ENCODE measurements around the gene VWA5B2. TPM values are rescaled to one million over a fixed set of nuclear protein-coding genes. Genes with fewer than 3 reads are reported as not detected.
"Not testable (repeated sequence)": the region's sequence is repeated elsewhere in the genome, so short reads cannot be mapped to it uniquely, and the experiment has no call there.

The VWA5B2 gene
- polyA plus RNA-seq, 4 donors: 0.80 to 2.5 (median 1.4) TPM

DNA sequence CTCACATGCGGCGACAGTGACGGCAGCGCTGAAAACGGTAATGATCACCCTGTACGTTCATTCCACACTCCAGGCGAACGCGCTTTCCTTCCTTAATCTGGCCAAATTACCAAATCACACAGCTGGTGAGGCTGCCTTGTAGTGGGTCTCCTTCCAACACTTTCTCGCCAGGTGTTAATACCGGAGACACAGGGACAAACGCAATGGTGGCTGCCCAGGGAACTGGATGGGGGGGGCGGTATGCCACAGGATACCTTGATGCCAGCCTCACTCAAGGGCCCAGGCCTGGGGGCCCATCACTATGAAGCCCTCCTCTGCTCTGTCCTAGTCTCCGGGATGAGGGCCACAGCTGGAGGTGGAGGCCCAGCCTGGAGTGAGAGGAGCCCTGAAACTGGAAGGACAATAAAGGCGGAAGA, 33.4 kb downstream of the VWA5B2 start:
- no peak for DNase-seq (ENCODE audit: low read depth in 4 of 4, low spot score in 3 of 4)

DNA sequence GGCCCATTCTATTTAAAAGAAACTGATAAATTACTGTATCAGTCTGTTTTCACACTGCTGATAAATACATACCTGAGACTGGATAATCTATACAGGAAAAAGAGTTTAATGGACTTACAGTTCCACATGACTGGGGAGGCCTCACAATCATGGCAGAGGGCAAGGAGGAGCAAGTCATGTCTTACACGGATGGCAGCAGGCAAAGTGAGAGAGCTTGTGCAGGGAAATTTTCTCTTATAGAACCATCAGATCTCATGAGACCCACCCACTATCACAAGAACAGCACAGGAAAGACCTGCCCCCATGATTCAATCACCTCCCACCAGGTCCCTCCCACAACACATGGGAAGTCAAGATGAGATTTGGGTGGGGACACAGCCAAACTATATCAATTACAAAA, 37.9 kb downstream of the VWA5B2 start:
- not testable (repeated sequence) for DNase-seq (ENCODE audit: low read depth in 4 of 4, low spot score in 3 of 4)

DNA sequence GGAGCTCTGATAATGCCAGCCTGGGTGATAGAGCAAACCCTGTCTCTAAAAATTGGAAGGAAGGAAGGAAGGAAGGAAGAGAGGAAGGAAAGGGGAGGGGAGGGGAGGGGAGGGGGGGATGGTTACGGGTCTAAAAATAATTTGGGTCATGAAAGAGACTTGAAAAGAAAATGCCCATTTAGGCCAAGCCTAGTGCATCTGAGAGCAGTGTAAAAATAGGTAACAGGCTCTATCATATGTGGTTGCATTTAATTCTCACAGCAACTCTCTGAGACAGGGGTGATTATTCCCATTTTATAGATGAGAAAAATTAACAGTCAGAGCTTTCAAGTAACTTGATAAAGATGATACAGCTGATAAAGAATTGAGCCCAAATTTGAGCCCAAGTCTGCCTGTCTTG, 42.9 kb downstream of the VWA5B2 start:
- no peak for DNase-seq (ENCODE audit: low read depth in 4 of 4, low spot score in 3 of 4)

DNA sequence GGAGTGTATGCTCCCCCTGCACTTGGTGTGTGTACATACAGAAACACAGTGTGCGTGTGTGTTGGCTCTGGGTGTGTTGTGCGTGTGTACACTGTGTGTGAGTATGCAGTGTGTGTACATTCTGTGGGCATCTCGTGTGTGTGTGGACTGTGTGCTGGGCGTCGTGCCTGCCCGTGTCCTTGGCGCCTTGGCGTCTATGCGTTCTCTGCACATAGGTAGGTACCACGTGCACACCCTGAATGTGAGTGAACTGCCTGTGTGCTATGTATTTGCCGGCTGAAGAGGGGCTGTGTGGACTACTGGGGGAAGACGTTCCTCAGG, 46.0 kb downstream of the VWA5B2 start:
- DNase-seq (ENCODE audit: low read depth in 4 of 4, low spot score in 3 of 4): no peak

DNA sequence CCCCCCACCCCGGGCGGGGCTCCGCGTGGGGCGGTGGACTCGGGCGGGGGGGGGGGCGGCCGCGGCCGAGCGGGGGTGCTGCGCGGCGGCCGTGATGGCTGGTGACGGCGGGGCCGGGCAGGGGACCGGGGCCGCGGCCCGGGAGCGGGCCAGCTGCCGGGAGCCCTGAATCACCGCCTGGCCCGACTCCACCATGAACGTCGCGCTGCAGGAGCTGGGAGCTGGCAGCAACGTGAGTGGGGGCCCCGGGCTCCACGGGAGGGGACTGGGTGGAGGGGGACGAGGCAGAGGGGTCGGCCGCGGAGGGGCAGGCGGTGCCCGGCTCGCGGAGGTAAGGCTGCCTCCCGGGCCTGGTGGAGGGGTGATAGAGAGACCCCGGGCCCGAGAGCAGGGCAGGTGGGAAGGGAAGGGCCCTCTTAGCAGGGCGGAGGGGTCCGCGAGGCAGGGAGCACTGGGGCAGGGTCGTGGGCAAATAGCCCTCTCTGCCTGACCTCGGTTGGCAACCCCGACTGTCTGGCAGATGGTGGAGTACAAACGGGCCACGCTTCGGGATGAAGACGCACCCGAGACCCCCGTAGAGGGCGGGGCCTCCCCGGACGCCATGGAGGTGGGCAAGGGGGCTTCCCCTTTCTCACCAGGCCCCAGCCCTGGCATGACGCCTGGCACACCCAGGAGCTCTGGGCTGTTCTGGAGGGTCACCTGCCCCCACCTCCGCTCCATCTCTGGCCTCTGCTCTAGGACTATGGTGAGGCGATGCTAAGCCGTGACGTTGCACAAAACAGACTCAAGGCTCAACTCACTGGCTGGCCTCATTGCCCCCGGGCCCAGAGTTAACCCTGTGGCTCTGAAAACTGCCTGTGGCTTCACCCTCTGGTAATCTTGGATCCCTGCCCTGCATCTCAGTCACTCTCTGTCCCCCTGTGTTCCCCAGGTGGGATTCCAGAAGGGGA, 46.9 kb downstream of the VWA5B2 start, which contains the start of gene ECE2:
TSS of gene ECE2 (plus strand) at position 62 of the 950 bp plus-strand sequence. CDS start at position 194, 132 bp downstream.
- no peak for DNase-seq (ENCODE audit: low read depth in 4 of 4, low spot score in 3 of 4)

DNA sequence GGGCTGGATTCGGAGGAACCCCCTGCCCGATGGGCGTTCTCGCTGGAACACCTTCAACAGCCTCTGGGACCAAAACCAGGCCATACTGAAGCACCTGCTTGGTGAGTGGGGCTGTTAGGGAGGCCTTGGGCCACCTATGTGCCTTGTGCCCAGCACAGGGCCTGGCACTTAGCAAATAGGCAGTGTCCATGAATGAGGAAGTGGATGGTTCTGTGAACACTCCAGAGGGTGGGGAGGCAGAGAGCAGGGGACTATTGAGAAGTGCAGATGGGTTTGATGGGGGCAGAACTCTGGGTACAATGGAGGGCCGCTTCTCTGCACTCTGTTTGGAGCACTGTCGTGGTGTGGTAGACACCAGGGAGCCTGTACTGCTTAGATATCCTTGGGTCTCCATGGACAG, 48.0 kb downstream of the VWA5B2 start:
- no peak for DNase-seq (ENCODE audit: low read depth in 4 of 4, low spot score in 3 of 4)

DNA sequence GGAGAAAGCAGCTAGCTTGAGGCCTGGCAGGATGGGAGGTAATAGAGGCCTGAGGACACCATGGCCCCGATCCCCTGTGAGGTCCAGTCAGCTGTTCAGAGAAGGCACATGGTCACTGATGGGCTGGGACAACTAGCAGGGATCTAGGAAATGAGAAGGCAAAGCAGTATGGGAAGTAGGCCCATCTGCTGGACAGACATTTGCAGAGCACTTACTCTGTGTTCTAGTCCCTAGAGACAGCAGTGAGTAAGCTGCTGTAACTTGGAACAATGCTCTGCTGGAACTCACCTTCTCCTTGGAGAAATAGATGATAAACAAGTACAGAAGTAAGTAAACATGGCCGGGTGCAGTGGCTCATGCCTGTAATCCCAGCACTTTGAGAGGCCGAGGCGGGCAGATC, 53.6 kb downstream of the VWA5B2 start:
- no peak for DNase-seq (ENCODE audit: low read depth in 4 of 4, low spot score in 3 of 4)

DNA sequence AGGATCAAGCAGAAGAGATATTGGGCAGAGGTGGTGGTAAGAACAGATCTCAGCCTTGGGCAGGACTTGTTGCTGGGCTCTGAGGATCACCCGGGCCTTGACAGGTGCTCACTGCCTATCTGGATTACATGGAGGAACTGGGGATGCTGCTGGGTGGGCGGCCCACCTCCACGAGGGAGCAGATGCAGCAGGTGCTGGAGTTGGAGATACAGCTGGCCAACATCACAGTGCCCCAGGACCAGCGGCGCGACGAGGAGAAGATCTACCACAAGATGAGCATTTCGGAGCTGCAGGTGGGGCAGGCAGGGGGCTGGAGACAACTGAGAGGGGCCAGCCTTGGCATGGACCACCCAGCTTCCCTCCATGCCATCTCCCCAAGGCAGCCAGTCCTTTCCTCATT, 54.3 kb downstream of the VWA5B2 start:
- DNase-seq (ENCODE audit: low read depth in 4 of 4, low spot score in 3 of 4): no peak

DNA sequence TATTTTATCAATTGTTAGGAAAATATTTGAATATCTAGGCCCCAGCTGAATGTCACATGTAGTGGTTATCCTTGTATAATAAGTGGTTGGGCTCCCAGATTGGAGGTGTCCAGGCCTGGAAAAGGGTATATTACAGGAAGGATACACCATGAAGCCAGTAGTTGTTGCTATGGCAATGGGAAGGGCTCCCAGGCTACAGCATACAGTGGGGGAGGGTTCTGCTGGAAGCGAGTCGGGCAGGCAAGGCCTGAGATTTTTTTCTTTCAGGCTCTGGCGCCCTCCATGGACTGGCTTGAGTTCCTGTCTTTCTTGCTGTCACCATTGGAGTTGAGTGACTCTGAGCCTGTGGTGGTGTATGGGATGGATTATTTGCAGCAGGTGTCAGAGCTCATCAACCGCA, 55.3 kb downstream of the VWA5B2 start:
- peak in 2 of 4 donors; percentile 38 to 47 for DNase-seq (ENCODE audit: low read depth in 4 of 4, low spot score in 3 of 4)

DNA sequence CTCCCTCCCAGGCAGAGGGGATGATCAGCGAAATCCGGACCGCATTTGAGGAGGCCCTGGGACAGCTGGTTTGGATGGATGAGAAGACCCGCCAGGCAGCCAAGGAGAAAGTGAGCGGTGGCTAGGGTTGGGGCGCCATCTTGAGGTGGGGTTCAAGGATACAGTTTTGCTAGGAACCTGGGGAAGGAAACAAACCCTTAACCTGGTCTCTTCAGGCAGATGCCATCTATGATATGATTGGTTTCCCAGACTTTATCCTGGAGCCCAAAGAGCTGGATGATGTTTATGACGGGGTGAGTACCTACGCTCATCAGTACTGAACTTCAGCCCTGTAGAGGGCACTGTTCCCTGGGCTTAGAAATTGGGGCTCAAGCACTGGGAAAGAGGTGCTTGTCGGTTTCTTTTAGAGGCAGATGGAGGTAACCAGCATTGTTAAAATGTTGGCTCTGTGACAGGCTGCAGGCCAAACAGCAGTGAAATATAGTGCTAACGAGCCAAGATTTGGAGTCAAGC, 60.1 kb downstream of the VWA5B2 start:
- DNase-seq (ENCODE audit: low read depth in 4 of 4, low spot score in 3 of 4): no peak

DNA sequence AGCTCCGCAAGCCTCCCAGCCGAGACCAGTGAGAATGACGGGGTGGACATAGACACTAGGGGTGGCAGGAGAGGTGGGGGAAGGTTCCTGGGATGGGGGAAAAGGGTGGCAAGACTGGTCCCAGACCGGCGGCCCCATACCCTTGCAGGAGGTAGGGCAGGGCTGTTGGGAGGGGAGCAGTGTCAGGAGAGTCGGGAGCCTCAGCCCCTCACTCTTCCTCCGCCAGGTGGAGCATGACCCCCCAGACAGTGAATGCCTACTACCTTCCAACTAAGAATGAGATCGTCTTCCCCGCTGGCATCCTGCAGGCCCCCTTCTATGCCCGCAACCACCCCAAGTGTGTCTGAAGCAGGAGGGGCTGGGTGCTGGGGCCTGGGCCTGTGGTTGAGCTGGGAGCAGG, 60.9 kb downstream of the VWA5B2 start:
- DNase-seq (ENCODE audit: low read depth in 4 of 4, low spot score in 3 of 4): no peak

DNA sequence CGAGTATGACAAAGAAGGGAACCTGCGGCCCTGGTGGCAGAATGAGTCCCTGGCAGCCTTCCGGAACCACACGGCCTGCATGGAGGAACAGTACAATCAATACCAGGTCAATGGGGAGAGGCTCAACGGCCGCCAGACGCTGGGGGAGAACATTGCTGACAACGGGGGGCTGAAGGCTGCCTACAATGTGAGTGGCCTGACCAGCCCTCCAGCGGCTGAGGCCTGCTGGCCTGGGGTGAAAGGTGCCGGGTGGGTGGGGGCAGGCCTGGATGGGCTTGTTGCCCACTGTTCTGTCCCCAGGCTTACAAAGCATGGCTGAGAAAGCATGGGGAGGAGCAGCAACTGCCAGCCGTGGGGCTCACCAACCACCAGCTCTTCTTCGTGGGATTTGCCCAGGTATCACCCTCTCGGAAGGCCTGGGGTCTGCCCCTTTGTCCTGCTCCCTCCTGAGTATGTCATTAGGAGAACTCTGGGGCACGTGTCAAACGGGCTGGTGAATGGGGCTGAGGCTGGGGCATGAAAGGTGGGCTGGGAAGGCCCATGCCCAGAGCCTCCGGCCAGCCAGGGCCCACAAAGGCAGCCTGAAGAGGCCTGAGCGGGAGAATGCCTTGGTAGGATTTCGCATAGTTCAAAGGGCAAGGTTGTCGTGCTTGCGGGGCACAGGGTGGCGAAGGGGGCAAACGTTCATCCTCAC, 61.8 kb downstream of the VWA5B2 start:
- DNase-seq (ENCODE audit: low read depth in 4 of 4, low spot score in 3 of 4): no peak

Other genes starting within 250 kb of the VWA5B2 start
- gene ABCC5, start 211.7 kb upstream of the VWA5B2 start, polyA plus RNA-seq (ENCODE audit: insufficient read length in 4 of 4): 10 to 100 TPM; 45.7 to 63.3 (median 53.7) TPM
- gene HTR3D, start 197.8 kb upstream of the VWA5B2 start, polyA plus RNA-seq (ENCODE audit: insufficient read length in 4 of 4): not detected
- under 1 TPM in 1 of 4 donors, not detected in 3; 0.03 TPM for gene HTR3C, start 176.5 kb upstream of the VWA5B2 start, polyA plus RNA-seq (ENCODE audit: insufficient read length in 4 of 4)
- gene HTR3E, start 132.5 kb upstream of the VWA5B2 start, polyA plus RNA-seq (ENCODE audit: insufficient read length in 4 of 4): under 1 TPM in 2 of 4 donors, not detected in 2; 0.04 to 0.19 TPM
- gene EIF2B5, start 94.2 kb upstream of the VWA5B2 start, polyA plus RNA-seq (ENCODE audit: insufficient read length in 4 of 4): 10 to 100 TPM; 47.2 to 49.4 (median 48.1) TPM
- 10 to 100 TPM; 70.0 to 81.5 (median 77.2) TPM for gene DVL3, start 74.2 kb upstream of the VWA5B2 start, polyA plus RNA-seq (ENCODE audit: insufficient read length in 4 of 4)
- gene AP2M1, start 54.7 kb upstream of the VWA5B2 start, polyA plus RNA-seq (ENCODE audit: insufficient read length in 4 of 4): 100 to 1,000 TPM; 324 to 371 (median 355) TPM
- 10 to 100 TPM; 53.5 to 62.6 (median 54.5) TPM for gene ABCF3, start 43.4 kb upstream of the VWA5B2 start, polyA plus RNA-seq (ENCODE audit: insufficient read length in 4 of 4)
- 10 to 100 TPM; 29.2 to 40.6 (median 36.8) TPM for gene ALG3, start 19.4 kb downstream of the VWA5B2 start, polyA plus RNA-seq (ENCODE audit: insufficient read length in 4 of 4)
- gene EEF1AKMT4, start 20.1 kb downstream of the VWA5B2 start, polyA plus RNA-seq (ENCODE audit: insufficient read length in 4 of 4): 1 to 10 TPM; 2.8 to 3.4 (median 3.1) TPM
- under 1 TPM in 2 of 4 donors, not detected in 2; 0.19 to 0.29 TPM for gene CAMK2N2, start 32.0 kb downstream of the VWA5B2 start, polyA plus RNA-seq (ENCODE audit: insufficient read length in 4 of 4)
- under 1 TPM in 1 of 4 donors, not detected in 3; 0.16 TPM for gene ECE2, start 46.4 kb downstream of the VWA5B2 start, polyA plus RNA-seq (ENCODE audit: insufficient read length in 4 of 4)
- gene PSMD2, start 69.7 kb downstream of the VWA5B2 start, polyA plus RNA-seq (ENCODE audit: insufficient read length in 4 of 4): 100 to 1,000 TPM; 189 to 213 (median 207) TPM
- gene EIF4G1, start 85.0 kb downstream of the VWA5B2 start, polyA plus RNA-seq (ENCODE audit: insufficient read length in 4 of 4): 100 to 1,000 TPM; 158 to 204 (median 173) TPM
- 10 to 100 TPM; 10.5 to 15.7 (median 11.0) TPM for gene FAM131A, start 108.0 kb downstream of the VWA5B2 start, polyA plus RNA-seq (ENCODE audit: insufficient read length in 4 of 4)
- 10 to 100 TPM in 3 of 4 donors, 1 to 10 TPM in 1; 9.4 to 13.3 (median 11.6) TPM for gene CLCN2, start 132.0 kb downstream of the VWA5B2 start, polyA plus RNA-seq (ENCODE audit: insufficient read length in 4 of 4)
- gene POLR2H, start 132.1 kb downstream of the VWA5B2 start, polyA plus RNA-seq (ENCODE audit: insufficient read length in 4 of 4): 100 to 1,000 TPM in 1 of 4 donors, 10 to 100 TPM in 3; 85.8 to 101 (median 93.9) TPM
- gene THPO, start 148.6 kb downstream of the VWA5B2 start, polyA plus RNA-seq (ENCODE audit: insufficient read length in 4 of 4): 1 to 10 TPM; 1.9 to 3.1 (median 2.5) TPM
- gene CHRD, start 150.5 kb downstream of the VWA5B2 start, polyA plus RNA-seq (ENCODE audit: insufficient read length in 4 of 4): 10 to 100 TPM; 12.2 to 14.6 (median 13.0) TPM